K562 (cell line): ENCODE measurements around the gene GLTP. TPM values are rescaled to one million over a fixed set of nuclear protein-coding genes. Genes with fewer than 3 reads are reported as not detected.

Source experiments
- ATAC-seq: fragments of 200-7000 bp; cut with Tn5 transposase; 3 replicates; pipeline ENCODE4 v1.9.1; 2020; ENCODE audit warnings: moderate library complexity
- BruUV-seq: library from RNA; stranded (reverse); fragments of 400-500 nt; replicated peaks from 2 replicates; lab custom pipeline; 2021; lab: Mats Ljungman, UMichigan
- CTCF ChIA-PET: fragments of 300-600 bp; formaldehyde crosslinking; extraction: SDS; loops from one replicate; lab custom pipeline; 2021; ENCODE audit warnings: low intra/inter-chr PET ratio; lab: Yijun Ruan, JAX
- POLR2A ChIA-PET: fragments of 300-600, 350-650 bp; sonication (Branson Sonifier 250); formaldehyde crosslinking; extraction: SDS; loops from one replicate; lab custom pipeline; 2021; ENCODE audit warnings: antibody characterized with exemption, inconsistent platforms; lab: Yijun Ruan, JAX
- DNase-seq, 4 experiments: peaks; one replicate each; pipeline versions ENCODE4 v3.0.0 to v3.0.0-alpha.2; 2011 to 2018; ENCODE audit warnings: low spot score in 3 of 4, mixed read lengths in 3 of 4; ENCODE audit errors: extremely low read depth in 1 of 4
- FAIRE-seq: peaks from 2 replicates; lab custom pipeline; 2011; peaks lifted over from hg19 to GRCh38; lab: Jason Lieb, UNC
- H2AFZ ChIP-seq: 2 replicates; pipeline ENCODE4 v1.6.0; 2011; ENCODE audit warnings: low read depth, low read length, control low read depth, inconsistent platforms
- H3K27ac ChIP-seq: fragments of 200-600 bp; 3 replicates; pipeline ENCODE4 v1.8.0; 2011; ENCODE audit warnings: low read depth, mild to moderate bottlenecking, control low read depth, inconsistent platforms, low read length, moderate library complexity, mixed read lengths; ENCODE audit errors: extremely low read depth
- H3K27me3 ChIP-seq, 2 experiments: fragments of 300-600 bp in 1 of 2; 2 replicates in 1 of 2; 3 replicates in 1 of 2; pipeline versions ENCODE4 v1.6.0 to v1.8.0; 2011; ENCODE audit warnings: inconsistent platforms in 2 of 2, low read length in 2 of 2, mild to moderate bottlenecking in 1 of 2, mixed read lengths in 1 of 2, moderate library complexity in 1 of 2; ENCODE audit not compliant: control insufficient read depth in 2 of 2, insufficient read depth in 2 of 2
- H3K36me3 ChIP-seq: fragments of 300-600 bp; 3 replicates; pipeline ENCODE4 v1.8.0; 2011; ENCODE audit warnings: mild to moderate bottlenecking, low read length, inconsistent platforms; ENCODE audit not compliant: control insufficient read depth, insufficient read depth
- H3K4me1 ChIP-seq, 2 experiments: fragments of 200-600 bp in 1 of 2; replicated peaks in 1 of 2; 2 replicates in 1 of 2; 3 replicates in 1 of 2; pipeline versions ENCODE4 v1.5.1 to v1.8.0; 2011; ENCODE audit warnings: inconsistent platforms in 2 of 2, low read length in 2 of 2, mild to moderate bottlenecking in 1 of 2, mixed read lengths in 1 of 2, moderate library complexity in 1 of 2; ENCODE audit not compliant: control insufficient read depth in 2 of 2, insufficient read depth in 2 of 2
- H3K4me2 ChIP-seq: 2 replicates; pipeline ENCODE4 v1.6.1; 2011; ENCODE audit warnings: low read length, control low read depth, inconsistent platforms, mixed read lengths; ENCODE audit not compliant: insufficient read depth
- H3K4me3 ChIP-seq: fragments of 200-600 bp; sonication (generic), shearing (Covaris generic); 2 replicates; pipeline ENCODE4 v1.5.1; 2016; ENCODE audit warnings: control low read depth, inconsistent platforms
- H3K79me2 ChIP-seq: fragments of 200-600 bp; 3 replicates; pipeline ENCODE4 v1.8.0; 2011; ENCODE audit warnings: low read length, inconsistent platforms; ENCODE audit not compliant: control insufficient read depth, insufficient read depth
- H3K9ac ChIP-seq, 2 experiments: 2 replicates each; pipeline versions ENCODE4 v1.6.0 to v1.6.1; 2011; ENCODE audit warnings: low read depth in 2 of 2, low read length in 2 of 2, control low read depth in 1 of 2, inconsistent platforms in 1 of 2, mild to moderate bottlenecking in 1 of 2, mixed read lengths in 1 of 2; ENCODE audit not compliant: insufficient read depth in 1 of 2
- H3K9me1 ChIP-seq: one replicate; pipeline ENCODE4 v1.6.0; 2011; ENCODE audit warnings: inconsistent platforms, mild to moderate bottlenecking, low read length, moderate library complexity; ENCODE audit not compliant: control insufficient read depth, insufficient read depth
- H3K9me3 ChIP-seq: replicated peaks from 2 replicates; pipeline ENCODE4 v1.5.1; 2011; ENCODE audit warnings: low read depth, low read length, inconsistent platforms; ENCODE audit not compliant: control insufficient read depth, insufficient read depth
- H4K20me1 ChIP-seq: replicated peaks from 2 replicates; pipeline ENCODE4 v1.6.1; 2011; ENCODE audit warnings: low read length, inconsistent platforms, mixed read lengths; ENCODE audit not compliant: control insufficient read depth, insufficient read depth
- CREB3L1 ChIP-seq: fragments of 450-650 bp; IDR thresholded peaks from 2 replicates; pipeline ENCODE4 v1.6.1; 2014; ENCODE audit warnings: low read depth, mild to moderate bottlenecking, moderate library complexity, borderline replicate concordance
- MTA1 ChIP-seq: fragments of 450-650 bp; IDR thresholded peaks from 2 replicates; pipeline ENCODE4 v1.6.1; 2017; ENCODE audit warnings: borderline replicate concordance
- NFIX ChIP-seq: fragments of 250-450 bp; sonication (Bioruptor Pico); IDR thresholded peaks from 2 replicates; pipeline ENCODE4 v1.4.0; 2020; ENCODE audit warnings: low read depth, mild to moderate bottlenecking, moderate library complexity
- NKRF ChIP-seq: fragments of 450-650 bp; IDR thresholded peaks from 2 replicates; pipeline ENCODE4 v1.6.1; 2016; ENCODE audit warnings: borderline replicate concordance
- PHB ChIP-seq: fragments of 250-450 bp; sonication (Bioruptor Pico); IDR thresholded peaks from 2 replicates; pipeline ENCODE4 v1.5.0; 2021
- ZNF79 ChIP-seq: fragments of 250-450 bp; sonication (Bioruptor Pico); IDR thresholded peaks from 2 replicates; pipeline ENCODE4 v1.4.0; 2020; ENCODE audit warnings: low read depth, mild to moderate bottlenecking, moderate library complexity
- WGBS: fragments of 100-300 bp; shearing (Covaris generic); methylation state at CpG from one replicate; pipeline ENCODE4 v1.1.6; 2016; ENCODE audit warnings: low coverage, mixed read lengths; ENCODE audit not compliant: insufficient coverage; ENCODE audit errors: missing lambda C conversion rate; 5-methylcytosine and 5-hydroxymethylcytosine counted together
- in situ Hi-C: fragments of 300-500 bp; cut with MboI; formaldehyde crosslinking; loops from 4 replicates; pipeline ENCODE4 v1.15.0; 2018; ENCODE audit warnings: inconsistent platforms, mixed read lengths
- intact Hi-C: fragments of 100-400 bp; cut with micrococcal nuclease; formaldehyde crosslinking; loops from 2 replicates; pipeline ENCODE4 v1.14.2; 2022
- polyA plus RNA-seq, 8 experiments: library from polyadenylated mRNA; depleted of rRNA in 4 of 8; stranded (reverse) in 5 of 8; unstranded in 3 of 8; fragments of >200 nt; fragmentation: Nextera tagmentation in 2 of 8; fragmentation: Illumina TruSeq in 1 of 8; extraction: Ambion mirVana in 2 of 8; extraction: Trizol in 1 of 8; gene quantifications; 2 replicates each; pipeline versions ENCODE4 v1.2.1 to v1.2.3, GENCODE V29; 2011 to 2014; ENCODE audit warnings: inconsistent platforms in 1 of 8, missing spikeins in 1 of 8
- total RNA-seq, 7 experiments: library from RNA; depleted of rRNA in 6 of 7; stranded (reverse); fragments of >200 nt in 6 of 7; fragmentation: Illumina TruSeq in 2 of 7; extraction: Trizol in 2 of 7; gene quantifications; 2 replicates each; pipeline versions ENCODE4 v1.2.1 to v1.2.3, GENCODE V29; 2011 to 2021; ENCODE audit warnings: low replicate concordance in 1 of 7
- TF ChIP-seq, protein P1 (sequence below): sonication (generic); formaldehyde crosslinking; IDR thresholded peaks from 2 replicates; pipeline ENCODE4 v1.8.0; 2022; ENCODE audit warnings: missing genetic modification reagents, mild to moderate bottlenecking, moderate library complexity, borderline replicate concordance

GLTP gene
- total and polyA plus RNA-seq, 9 of the 15 experiments (the other 6 are each of a cell fraction or from before 2014, with no cell fraction given) = 4.4 to 8.3 (median 6.1) TPM

DNA sequence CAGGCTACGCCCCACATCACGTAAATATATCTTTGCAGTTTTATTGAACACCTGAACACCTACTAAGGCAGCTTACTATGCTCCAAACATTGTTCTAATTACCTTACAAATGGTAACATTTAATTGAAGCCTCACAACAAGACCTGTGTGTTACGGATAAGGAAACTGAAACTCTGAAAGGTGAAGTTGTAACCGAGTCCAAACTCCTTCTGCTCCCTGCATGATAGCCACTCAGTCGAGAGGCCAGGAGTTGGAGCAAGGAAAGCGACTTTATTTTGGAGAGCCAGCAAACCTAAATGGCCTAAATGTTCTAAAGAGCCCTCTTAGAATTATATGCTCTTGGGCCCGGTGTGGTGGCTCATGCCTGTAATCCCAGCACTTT is 34.5 kb downstream of the GLTP start:
- Histone ChIP-seq H3K27ac (no peak overlapping the region), H3K9ac (no peak overlapping the region), H3K27me3 (no peaks in the 10 kb centered on the region; a peak in 1 of 5 replicates), H3K79me2 (no peaks in the 10 kb centered on the region), H3K4me3 (no peak overlapping the region), H3K36me3 (no peaks in the 10 kb centered on the region), H3K4me1 (peaks cover 0 to 5% of the 10 kb centered on the region in 2 experiments; a peak in 3 of 5 replicates), H3K9me1 (no peaks in the 10 kb centered on the region), H4K20me1 (no peaks in the 10 kb centered on the region), H2AFZ (peak overlapping the region; percentile 89), H3K9me3 (no peaks in the 10 kb centered on the region), H3K4me2 (peak overlapping the region; percentile 81)
- 0 out of 2 replicates have a peak, but pooled peaks have one; percentile 27 for TF ChIP-seq CREB3L1
- no peak for TF ChIP-seq ZNF79 (CRISPR knock-in tag)
- TF ChIP-seq NKRF = 0 out of 2 replicates have a peak, but pooled peaks have one; percentile 31
- TF ChIP-seq, protein P1, sequence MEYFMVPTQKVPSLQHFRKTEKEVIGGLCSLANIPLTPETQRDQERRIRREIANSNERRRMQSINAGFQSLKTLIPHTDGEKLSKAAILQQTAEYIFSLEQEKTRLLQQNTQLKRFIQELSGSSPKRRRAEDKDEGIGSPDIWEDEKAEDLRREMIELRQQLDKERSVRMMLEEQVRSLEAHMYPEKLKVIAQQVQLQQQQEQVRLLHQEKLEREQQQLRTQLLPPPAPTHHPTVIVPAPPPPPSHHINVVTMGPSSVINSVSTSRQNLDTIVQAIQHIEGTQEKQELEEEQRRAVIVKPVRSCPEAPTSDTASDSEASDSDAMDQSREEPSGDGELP (CRISPR knock-in tag) = no peak
- no peak for TF ChIP-seq MTA1
- no peak for TF ChIP-seq PHB (CRISPR knock-in tag)
- TF ChIP-seq NFIX (CRISPR knock-in tag) = no peak
- in situ Hi-C loops (no loop called here), intact Hi-C loops (loop anchor here (1.0 kb wide), 1 partner anchor 41 kb away; no protein-coding TSS in a partner anchor)
- no TSS peak for BruUV-seq
- no peak for ATAC-seq
- no peak for DNase-seq
- 40% methylated on average over 7 of the region's 7 CpGs for WGBS
- peak; percentile 67 for FAIRE-seq
- CTCF ChIA-PET = interaction anchor here (1.4 to 2.1 kb wide), 2 partner anchors 40 to 327 kb away, joined by 3 to 14 read pairs; no protein-coding TSS in a partner anchor
- POLR2A ChIA-PET = interaction anchor here (0.6 to 0.7 kb wide), 5 partner anchors 9 to 129 kb away, joined by 3 to 4 read pairs (median 3); no protein-coding TSS in a partner anchor
